H1 (cell line): ENCODE measurements around the gene ACACA. TPM values are rescaled to one million over a fixed set of nuclear protein-coding genes. Genes with fewer than 3 reads are reported as not detected.

ENCODE experiments used
- BRCA1 ChIP-seq: IDR thresholded peaks from 2 replicates; pipeline ENCODE4 v1.6.1; 2012; ENCODE audit warnings: low read depth, low read length, improper control_type of control experiment
- CHD2 ChIP-seq: IDR thresholded peaks from 2 replicates; pipeline ENCODE4 v1.6.1; 2012; ENCODE audit warnings: low read length, improper control_type of control experiment
- JUN ChIP-seq: IDR thresholded peaks from 2 replicates; pipeline ENCODE4 v1.6.1; 2011; ENCODE audit warnings: low read depth, mild to moderate bottlenecking, improper control_type of control experiment, low read length
- NRF1 ChIP-seq: IDR thresholded peaks from 2 replicates; pipeline ENCODE4 v1.6.1; 2011; ENCODE audit warnings: mild to moderate bottlenecking, low read depth, low read length, improper control_type of control experiment
- RBBP5 ChIP-seq: IDR thresholded peaks from 2 replicates; pipeline ENCODE4 v1.7.1; 2012; ENCODE audit warnings: low read depth, mild to moderate bottlenecking, inconsistent platforms, low read length, moderate library complexity, borderline replicate concordance
- RFX5 ChIP-seq: IDR thresholded peaks from 2 replicates; pipeline ENCODE4 v1.6.1; 2011; ENCODE audit warnings: low read depth, low read length, improper control_type of control experiment, borderline replicate concordance
- RNF2 ChIP-seq: fragments of 200-900, 300-1000 bp; sonication (generic); IDR thresholded peaks from 2 replicates; pipeline ENCODE4 v1.7.1; 2016; ENCODE audit warnings: borderline replicate concordance, low read depth, mild to moderate bottlenecking, antibody characterized with exemption, low read length; ENCODE audit not compliant: poor library complexity, severe bottlenecking; ENCODE audit errors: missing control alignments
- polyA plus RNA-seq, 7 experiments: library from polyadenylated mRNA; depleted of rRNA in 3 of 7; stranded (reverse) in 5 of 7; unstranded in 2 of 7; fragments of >200 nt in 5 of 7; fragments of 200-250 nt in 2 of 7; gene quantifications; 1 replicate in 5 of 7; 2 replicates in 1 of 7; 4 replicates in 1 of 7; pipeline versions ENCODE4 v1.2.1 to v1.2.3, GENCODE V29; 2011 to 2013; ENCODE audit warnings: missing spikeins in 2 of 7, mixed read lengths in 2 of 7
- total RNA-seq: library from RNA; stranded (reverse); fragmentation: NEBNext Ultra II Directional; extraction: Animal tissue kit (Norgen Biotek cat#: 25700); gene quantifications from 2 replicates; pipeline ENCODE4 v1.2.1, GENCODE V29; 2021
- TF ChIP-seq, protein P1 (sequence below): fragments of 300-600 bp; sonication (generic); IDR thresholded peaks from 2 replicates; pipeline ENCODE4 v1.7.1; 2012; ENCODE audit warnings: low read length, moderate library complexity, mild to moderate bottlenecking, inconsistent platforms; ENCODE audit not compliant: insufficient replicate concordance
- TF ChIP-seq, protein P2 (sequence below): IDR thresholded peaks from 2 replicates; pipeline ENCODE4 v1.6.1; 2011; ENCODE audit warnings: low read length, improper control_type of control experiment

The ACACA gene
- total and polyA plus RNA-seq, 2 of the 8 experiments (the other 6 are each of a cell fraction or from before 2014, with no cell fraction given): 74.0 to 160 TPM

DNA sequence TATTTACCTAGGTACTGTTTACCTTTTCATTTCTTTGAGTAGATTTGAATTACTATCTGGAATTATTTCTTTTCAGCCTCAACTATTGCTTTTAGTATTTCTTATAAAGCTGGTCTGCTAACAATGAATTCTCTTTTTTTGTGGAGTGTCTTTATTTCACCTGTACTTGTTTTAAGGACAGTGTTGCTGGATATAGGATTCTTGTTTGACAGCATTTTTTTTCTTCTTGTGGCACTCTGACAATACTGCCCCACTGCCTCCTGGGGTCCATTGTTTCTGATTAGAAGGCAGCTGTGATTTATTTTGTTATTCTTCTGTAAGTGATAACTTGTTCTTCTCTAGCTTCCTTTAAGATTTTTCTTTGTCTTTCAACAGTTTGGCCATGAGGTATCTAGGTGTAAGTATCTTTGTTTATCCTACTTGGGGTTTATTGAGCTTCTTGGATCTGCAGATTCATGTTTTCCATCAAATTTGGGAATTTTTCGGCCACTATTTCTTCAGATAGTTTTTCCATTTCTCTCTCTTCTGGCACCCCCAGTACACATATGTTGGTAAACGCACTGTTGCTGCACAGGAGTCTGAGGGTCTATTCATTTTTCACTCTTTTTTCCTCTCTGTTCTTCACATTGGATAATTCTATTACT lies 327.4 kb downstream of the ACACA start (continued):
- TF ChIP-seq, protein P1, sequence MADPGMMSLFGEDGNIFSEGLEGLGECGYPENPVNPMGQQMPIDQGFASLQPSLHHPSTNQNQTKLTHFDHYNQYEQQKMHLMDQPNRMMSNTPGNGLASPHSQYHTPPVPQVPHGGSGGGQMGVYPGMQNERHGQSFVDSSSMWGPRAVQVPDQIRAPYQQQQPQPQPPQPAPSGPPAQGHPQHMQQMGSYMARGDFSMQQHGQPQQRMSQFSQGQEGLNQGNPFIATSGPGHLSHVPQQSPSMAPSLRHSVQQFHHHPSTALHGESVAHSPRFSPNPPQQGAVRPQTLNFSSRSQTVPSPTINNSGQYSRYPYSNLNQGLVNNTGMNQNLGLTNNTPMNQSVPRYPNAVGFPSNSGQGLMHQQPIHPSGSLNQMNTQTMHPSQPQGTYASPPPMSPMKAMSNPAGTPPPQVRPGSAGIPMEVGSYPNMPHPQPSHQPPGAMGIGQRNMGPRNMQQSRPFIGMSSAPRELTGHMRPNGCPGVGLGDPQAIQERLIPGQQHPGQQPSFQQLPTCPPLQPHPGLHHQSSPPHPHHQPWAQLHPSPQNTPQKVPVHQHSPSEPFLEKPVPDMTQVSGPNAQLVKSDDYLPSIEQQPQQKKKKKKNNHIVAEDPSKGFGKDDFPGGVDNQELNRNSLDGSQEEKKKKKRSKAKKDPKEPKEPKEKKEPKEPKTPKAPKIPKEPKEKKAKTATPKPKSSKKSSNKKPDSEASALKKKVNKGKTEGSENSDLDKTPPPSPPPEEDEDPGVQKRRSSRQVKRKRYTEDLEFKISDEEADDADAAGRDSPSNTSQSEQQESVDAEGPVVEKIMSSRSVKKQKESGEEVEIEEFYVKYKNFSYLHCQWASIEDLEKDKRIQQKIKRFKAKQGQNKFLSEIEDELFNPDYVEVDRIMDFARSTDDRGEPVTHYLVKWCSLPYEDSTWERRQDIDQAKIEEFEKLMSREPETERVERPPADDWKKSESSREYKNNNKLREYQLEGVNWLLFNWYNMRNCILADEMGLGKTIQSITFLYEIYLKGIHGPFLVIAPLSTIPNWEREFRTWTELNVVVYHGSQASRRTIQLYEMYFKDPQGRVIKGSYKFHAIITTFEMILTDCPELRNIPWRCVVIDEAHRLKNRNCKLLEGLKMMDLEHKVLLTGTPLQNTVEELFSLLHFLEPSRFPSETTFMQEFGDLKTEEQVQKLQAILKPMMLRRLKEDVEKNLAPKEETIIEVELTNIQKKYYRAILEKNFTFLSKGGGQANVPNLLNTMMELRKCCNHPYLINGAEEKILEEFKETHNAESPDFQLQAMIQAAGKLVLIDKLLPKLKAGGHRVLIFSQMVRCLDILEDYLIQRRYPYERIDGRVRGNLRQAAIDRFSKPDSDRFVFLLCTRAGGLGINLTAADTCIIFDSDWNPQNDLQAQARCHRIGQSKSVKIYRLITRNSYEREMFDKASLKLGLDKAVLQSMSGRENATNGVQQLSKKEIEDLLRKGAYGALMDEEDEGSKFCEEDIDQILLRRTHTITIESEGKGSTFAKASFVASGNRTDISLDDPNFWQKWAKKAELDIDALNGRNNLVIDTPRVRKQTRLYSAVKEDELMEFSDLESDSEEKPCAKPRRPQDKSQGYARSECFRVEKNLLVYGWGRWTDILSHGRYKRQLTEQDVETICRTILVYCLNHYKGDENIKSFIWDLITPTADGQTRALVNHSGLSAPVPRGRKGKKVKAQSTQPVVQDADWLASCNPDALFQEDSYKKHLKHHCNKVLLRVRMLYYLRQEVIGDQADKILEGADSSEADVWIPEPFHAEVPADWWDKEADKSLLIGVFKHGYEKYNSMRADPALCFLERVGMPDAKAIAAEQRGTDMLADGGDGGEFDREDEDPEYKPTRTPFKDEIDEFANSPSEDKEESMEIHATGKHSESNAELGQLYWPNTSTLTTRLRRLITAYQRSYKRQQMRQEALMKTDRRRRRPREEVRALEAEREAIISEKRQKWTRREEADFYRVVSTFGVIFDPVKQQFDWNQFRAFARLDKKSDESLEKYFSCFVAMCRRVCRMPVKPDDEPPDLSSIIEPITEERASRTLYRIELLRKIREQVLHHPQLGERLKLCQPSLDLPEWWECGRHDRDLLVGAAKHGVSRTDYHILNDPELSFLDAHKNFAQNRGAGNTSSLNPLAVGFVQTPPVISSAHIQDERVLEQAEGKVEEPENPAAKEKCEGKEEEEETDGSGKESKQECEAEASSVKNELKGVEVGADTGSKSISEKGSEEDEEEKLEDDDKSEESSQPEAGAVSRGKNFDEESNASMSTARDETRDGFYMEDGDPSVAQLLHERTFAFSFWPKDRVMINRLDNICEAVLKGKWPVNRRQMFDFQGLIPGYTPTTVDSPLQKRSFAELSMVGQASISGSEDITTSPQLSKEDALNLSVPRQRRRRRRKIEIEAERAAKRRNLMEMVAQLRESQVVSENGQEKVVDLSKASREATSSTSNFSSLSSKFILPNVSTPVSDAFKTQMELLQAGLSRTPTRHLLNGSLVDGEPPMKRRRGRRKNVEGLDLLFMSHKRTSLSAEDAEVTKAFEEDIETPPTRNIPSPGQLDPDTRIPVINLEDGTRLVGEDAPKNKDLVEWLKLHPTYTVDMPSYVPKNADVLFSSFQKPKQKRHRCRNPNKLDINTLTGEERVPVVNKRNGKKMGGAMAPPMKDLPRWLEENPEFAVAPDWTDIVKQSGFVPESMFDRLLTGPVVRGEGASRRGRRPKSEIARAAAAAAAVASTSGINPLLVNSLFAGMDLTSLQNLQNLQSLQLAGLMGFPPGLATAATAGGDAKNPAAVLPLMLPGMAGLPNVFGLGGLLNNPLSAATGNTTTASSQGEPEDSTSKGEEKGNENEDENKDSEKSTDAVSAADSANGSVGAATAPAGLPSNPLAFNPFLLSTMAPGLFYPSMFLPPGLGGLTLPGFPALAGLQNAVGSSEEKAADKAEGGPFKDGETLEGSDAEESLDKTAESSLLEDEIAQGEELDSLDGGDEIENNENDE: no peak
- TF ChIP-seq RBBP5 (no peak), NRF1 (no peak), CHD2 (no peak), BRCA1 (no peak), RNF2 (no peak), JUN (no peak), RFX5 (no peak)
- TF ChIP-seq, protein P2, sequence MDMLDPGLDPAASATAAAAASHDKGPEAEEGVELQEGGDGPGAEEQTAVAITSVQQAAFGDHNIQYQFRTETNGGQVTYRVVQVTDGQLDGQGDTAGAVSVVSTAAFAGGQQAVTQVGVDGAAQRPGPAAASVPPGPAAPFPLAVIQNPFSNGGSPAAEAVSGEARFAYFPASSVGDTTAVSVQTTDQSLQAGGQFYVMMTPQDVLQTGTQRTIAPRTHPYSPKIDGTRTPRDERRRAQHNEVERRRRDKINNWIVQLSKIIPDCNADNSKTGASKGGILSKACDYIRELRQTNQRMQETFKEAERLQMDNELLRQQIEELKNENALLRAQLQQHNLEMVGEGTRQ: no peak
